Mesenchymal stem cell (in vitro differentiated cells and primary cell): ENCODE measurements around the gene SOX18.

Experiments
- DNase-seq: peaks from one replicate; pipeline ENCODE4 v3.0.0-alpha.2; 2013
- H2AFZ ChIP-seq: one replicate; pipeline ENCODE4 v1.6.1; 2013; ENCODE audit warnings: low read depth, mild to moderate bottlenecking, control low read depth, inconsistent platforms, low read length, moderate library complexity
- H2AK5ac ChIP-seq: 2 replicates; pipeline ENCODE4 v1.6.1; 2013; ENCODE audit warnings: low read length, moderate library complexity, mild to moderate bottlenecking, inconsistent platforms; ENCODE audit not compliant: severe bottlenecking
- H2BK120ac ChIP-seq: one replicate; pipeline ENCODE4 v1.6.1; 2013; ENCODE audit warnings: low read depth, mild to moderate bottlenecking, inconsistent platforms, low read length, moderate library complexity
- H2BK12ac ChIP-seq, 2 experiments: one replicate each; pipeline ENCODE4 v1.6.1; 2013; ENCODE audit warnings: inconsistent platforms in 2 of 2, low read length in 2 of 2, mild to moderate bottlenecking in 2 of 2, moderate library complexity in 2 of 2, control low read depth in 1 of 2
- H2BK15ac ChIP-seq: one replicate; pipeline ENCODE4 v1.6.1; 2013; ENCODE audit warnings: mild to moderate bottlenecking, low read depth, inconsistent platforms; ENCODE audit not compliant: poor library complexity, severe bottlenecking
- H2BK5ac ChIP-seq: 2 replicates; pipeline ENCODE4 v1.6.1; 2013; ENCODE audit warnings: low read depth, mild to moderate bottlenecking, low read length, control low read depth, inconsistent platforms; ENCODE audit not compliant: poor library complexity, severe bottlenecking
- H3K14ac ChIP-seq, 2 experiments: one replicate each; pipeline ENCODE4 v1.6.1; 2013; ENCODE audit warnings: inconsistent platforms in 2 of 2, low read length in 2 of 2, control low read depth in 1 of 2, mild to moderate bottlenecking in 1 of 2, moderate library complexity in 1 of 2
- H3K18ac ChIP-seq, 2 experiments: one replicate each; pipeline ENCODE4 v1.6.1; 2013; ENCODE audit warnings: inconsistent platforms in 2 of 2, low read length in 2 of 2, control low read depth in 1 of 2, low read depth in 1 of 2, mild to moderate bottlenecking in 1 of 2
- H3K23ac ChIP-seq, 2 experiments: one replicate each; pipeline ENCODE4 v1.6.1; 2013; ENCODE audit warnings: inconsistent platforms in 2 of 2, low read length in 2 of 2, mild to moderate bottlenecking in 2 of 2, moderate library complexity in 2 of 2, control low read depth in 1 of 2
- H3K27ac ChIP-seq: 2 replicates; pipeline ENCODE4 v1.5.1; 2013; ENCODE audit warnings: mild to moderate bottlenecking, moderate library complexity, low read length, control low read depth, inconsistent platforms; ENCODE audit not compliant: poor library complexity, severe bottlenecking
- H3K27me3 ChIP-seq, 2 experiments: 2 replicates each; pipeline versions ENCODE4 v1.6.1 to v1.7.0; 2013; ENCODE audit warnings: low read length in 2 of 2, mild to moderate bottlenecking in 2 of 2, moderate library complexity in 2 of 2, control low read depth in 1 of 2, inconsistent platforms in 1 of 2; ENCODE audit not compliant: control insufficient read depth in 1 of 2, insufficient read depth in 1 of 2
- H3K36me3 ChIP-seq, 2 experiments: 2 replicates each; pipeline versions ENCODE4 v1.6.1 to v1.7.0; 2013; ENCODE audit warnings: low read length in 2 of 2, control low read depth in 1 of 2, inconsistent platforms in 1 of 2, low read depth in 1 of 2, mild to moderate bottlenecking in 1 of 2; ENCODE audit not compliant: insufficient read depth in 2 of 2, control insufficient read depth in 1 of 2
- H3K4ac ChIP-seq, 2 experiments: one replicate each; pipeline ENCODE4 v1.6.1; 2013; ENCODE audit warnings: inconsistent platforms in 2 of 2, low read length in 2 of 2, mild to moderate bottlenecking in 2 of 2, moderate library complexity in 2 of 2, control low read depth in 1 of 2, low read depth in 1 of 2
- H3K4me1 ChIP-seq: 2 replicates; pipeline ENCODE4 v1.6.1; 2013; ENCODE audit warnings: low read depth, low read length, control low read depth; ENCODE audit not compliant: control insufficient read depth, insufficient read depth
- H3K4me2 ChIP-seq: 2 replicates; pipeline ENCODE4 v1.6.1; 2013; ENCODE audit warnings: low read length, mild to moderate bottlenecking, inconsistent platforms; ENCODE audit not compliant: poor library complexity, severe bottlenecking
- H3K4me3 ChIP-seq, 2 experiments: 2 replicates each; pipeline versions ENCODE4 v1.5.1 to v1.7.0; 2013; ENCODE audit warnings: low read length in 2 of 2, mild to moderate bottlenecking in 2 of 2, control low read depth in 1 of 2, low read depth in 1 of 2; ENCODE audit not compliant: insufficient read depth in 1 of 2
- H3K79me1 ChIP-seq: replicated peaks from 2 replicates; pipeline ENCODE4 v1.6.1; 2013; ENCODE audit warnings: mild to moderate bottlenecking, control low read depth, low read length, inconsistent platforms; ENCODE audit not compliant: poor library complexity, severe bottlenecking
- H3K9ac ChIP-seq: 2 replicates; pipeline ENCODE4 v1.7.0; 2013; ENCODE audit warnings: mild to moderate bottlenecking, low read length, moderate library complexity
- H3K9me3 ChIP-seq: 2 replicates; pipeline ENCODE4 v1.7.0; 2013; ENCODE audit warnings: mild to moderate bottlenecking, low read length; ENCODE audit not compliant: control insufficient read depth
- H4K8ac ChIP-seq: one replicate; pipeline ENCODE4 v1.6.1; 2013; ENCODE audit warnings: inconsistent platforms, mild to moderate bottlenecking, low read length, moderate library complexity
- H4K91ac ChIP-seq: one replicate; pipeline ENCODE4 v1.6.1; 2013; ENCODE audit warnings: mild to moderate bottlenecking, low read length, inconsistent platforms
- WGBS: methylation state at CpG from one replicate; pipeline ENCODE4 v1.1.7; 2013; ENCODE audit warnings: mixed read lengths; 5-methylcytosine and 5-hydroxymethylcytosine counted together

Gene SOX18

GRCh38 chr20:64063389-64064144 is 14.1 kb upstream of the SOX18 start:
- Histone ChIP-seq H3K18ac (peak overlapping the region; percentile 93 to 95), H3K14ac (peak overlapping the region in 1 of 2 experiments; percentile 68), H2BK12ac (no peak overlapping the region), H3K27ac (peak overlapping the region; percentile 21), H3K79me1 (peaks cover 11% of the 10 kb centered on the region), H3K36me3 (peaks cover 0 to 13% of the 10 kb centered on the region in 2 experiments), H3K4me2 (peak overlapping the region; percentile 92), H3K4ac (peak overlapping the region; percentile 92 to 98), H4K91ac (peak overlapping the region; percentile 89), H2AK5ac (peak overlapping the region; percentile 62), H4K8ac (peak overlapping the region; percentile 88), H2BK5ac (no peak overlapping the region), H3K9me3 (no peaks in the 10 kb centered on the region), H3K9ac (peak overlapping the region; percentile 91), H2BK15ac (peak overlapping the region; percentile 71), H2BK120ac (peak overlapping the region; percentile 71), H3K27me3 (peaks cover 0 to 7% of the 10 kb centered on the region in 2 experiments), H2AFZ (peak overlapping the region; percentile 32), H3K4me3 (peak overlapping the region; percentile 86 to 91), H3K4me1 (peaks cover 43% of the 10 kb centered on the region), H3K23ac (peak overlapping the region; percentile 10 to 96)
- WGBS: 3% methylated on average over 48 of the region's 51 CpGs
- DNase-seq: no peak

- Histone ChIP-seq H3K4me1 (peaks cover 48% of the 10 kb centered on the region), H2AK5ac (peak within 1 kb of the TSS; percentile 65), H3K4me3 (peak within 1 kb of the TSS; percentile 86 to 91), H3K27me3 (peaks cover 0 to 12% of the 10 kb centered on the region in 2 experiments), H3K18ac (peak within 1 kb of the TSS; percentile 93 to 95), H3K23ac (peak within 1 kb of the TSS; percentile 10 to 96), H2AFZ (peak within 1 kb of the TSS; percentile 76), H4K91ac (peak within 1 kb of the TSS; percentile 89), H3K36me3 (peaks cover 0 to 5% of the 10 kb centered on the region in 2 experiments), H2BK12ac (no peak within 1 kb of the TSS), H3K9me3 (no peaks in the 10 kb centered on the region), H3K14ac (peak within 1 kb of the TSS in 1 of 2 experiments; percentile 68), H3K4ac (peak within 1 kb of the TSS; percentile 92 to 98), H3K9ac (peak within 1 kb of the TSS; percentile 93), H2BK15ac (peak within 1 kb of the TSS; percentile 89), H3K27ac (peak within 1 kb of the TSS; percentile 21), H4K8ac (peak within 1 kb of the TSS; percentile 99), H3K79me1 (peaks cover 11% of the 10 kb centered on the region), H3K4me2 (peak within 1 kb of the TSS; percentile 92), H2BK5ac (peak within 1 kb of the TSS; percentile 19), H2BK120ac (peak within 1 kb of the TSS; percentile 71)
- WGBS: 8% methylated on average over 67 of the region's 85 CpGs
- peak; percentile 95 for DNase-seq
Measured at GRCh38 chr20:64062596-64063388, 13.4 kb upstream of the SOX18 start, which contains the start of gene TCEA2. TCEA2 (plus strand) TSS chr20:64063198; CDS start chr20:64063313, 115 bp downstream.

- peaks cover 0 to 17% of the 10 kb centered on the region in 2 experiments for H3K27me3 ChIP-seq
- H4K8ac ChIP-seq: peak overlapping the region; percentile 99
- peaks cover 11% of the 10 kb centered on the region for H3K79me1 ChIP-seq
- no peak for DNase-seq
- H3K9ac ChIP-seq: peak overlapping the region; percentile 93
- H3K23ac ChIP-seq: no peak overlapping the region
- no peak overlapping the region for H3K14ac ChIP-seq
- no peak overlapping the region for H2BK120ac ChIP-seq
- peaks cover 53% of the 10 kb centered on the region for H3K4me1 ChIP-seq
- peaks cover 0 to 5% of the 10 kb centered on the region in 2 experiments for H3K36me3 ChIP-seq
- no peak overlapping the region for H2BK12ac ChIP-seq
- peak overlapping the region; percentile 87 for H4K91ac ChIP-seq
- peak overlapping the region; percentile 76 to 88 for H3K4ac ChIP-seq
- peak overlapping the region; percentile 74 for H3K4me2 ChIP-seq
- H2AFZ ChIP-seq: peak overlapping the region; percentile 19
- WGBS: 67% methylated on average over 5 of the region's 5 CpGs
- no peak overlapping the region for H3K27ac ChIP-seq
- H2BK5ac ChIP-seq: no peak overlapping the region
- no peaks in the 10 kb centered on the region for H3K9me3 ChIP-seq
- H3K18ac ChIP-seq: peak overlapping the region; percentile 89 to 90
- no peak overlapping the region for H2BK15ac ChIP-seq
- H3K4me3 ChIP-seq: peak overlapping the region; percentile 54 to 91
- H2AK5ac ChIP-seq: peak overlapping the region; percentile 65
Measured at GRCh38 chr20:64062276-64062595, 12.8 kb upstream of the SOX18 start.

GRCh38 chr20:64058536-64058935 is 9.1 kb upstream of the SOX18 start:
- Histone ChIP-seq H3K23ac (no peak overlapping the region), H3K9ac (no peak overlapping the region), H3K9me3 (no peaks in the 10 kb centered on the region), H2BK120ac (no peak overlapping the region), H2AK5ac (no peak overlapping the region), H4K8ac (no peak overlapping the region), H3K79me1 (peaks cover 3% of the 10 kb centered on the region), H3K4ac (no peak overlapping the region), H2BK5ac (no peak overlapping the region), H3K4me3 (no peak overlapping the region), H3K4me1 (peaks cover 52% of the 10 kb centered on the region), H3K14ac (no peak overlapping the region), H3K4me2 (no peak overlapping the region), H2BK15ac (no peak overlapping the region), H3K36me3 (no peaks in the 10 kb centered on the region), H2AFZ (no peak overlapping the region), H2BK12ac (no peak overlapping the region), H3K27me3 (peaks cover under 1 to 50% of the 10 kb centered on the region in 2 experiments), H4K91ac (no peak overlapping the region), H3K27ac (peak overlapping the region; percentile 37), H3K18ac (no peak overlapping the region)
- DNase-seq: no peak
- WGBS: 86% methylated on average over 12 of the region's 12 CpGs
